Calu3 (cell line): ENCODE results near the gene ZNF213. TPM values are rescaled to one million over a fixed set of nuclear protein-coding genes. Genes with fewer than 3 reads are reported as not detected.
"Not testable (repeated sequence)": the region's sequence is repeated elsewhere in the genome, so short reads cannot be mapped to it uniquely, and the experiment has no call there.

Experiments
- BruUV-seq: library from RNA; stranded (reverse); fragments of 400-500 nt; replicated peaks from 2 replicates; lab custom pipeline; 2021; lab: Mats Ljungman, UMichigan
- CTCF ChIA-PET: fragments of 300-600 bp; sonication (Branson Sonifier 250); formaldehyde crosslinking; loops from one replicate; lab custom pipeline; 2022; ENCODE audit warnings: antibody characterized with exemption; lab: Charles Lee
- DNase-seq: peaks from one replicate; pipeline ENCODE4 v3.0.0; 2022
- H3K27ac Mint-ChIP-seq: one replicate; pipeline ENCODE4 v1.8.0; 2022; ENCODE audit warnings: mixed read lengths; ENCODE audit not compliant: unreplicated experiment
- H3K27me3 Mint-ChIP-seq: one replicate; pipeline ENCODE4 v1.8.0; 2022; ENCODE audit warnings: mixed read lengths; ENCODE audit not compliant: unreplicated experiment
- H3K36me3 Mint-ChIP-seq: one replicate; pipeline ENCODE4 v1.8.0; 2022; ENCODE audit warnings: mild to moderate bottlenecking, moderate library complexity, mixed read lengths; ENCODE audit not compliant: insufficient read depth, unreplicated experiment
- H3K4me1 Mint-ChIP-seq: one replicate; pipeline ENCODE4 v1.8.0; 2022; ENCODE audit warnings: mild to moderate bottlenecking, low read depth, mixed read lengths; ENCODE audit not compliant: unreplicated experiment
- H3K4me3 Mint-ChIP-seq: one replicate; pipeline ENCODE4 v1.8.0; 2022; ENCODE audit warnings: mild to moderate bottlenecking, low read depth, moderate library complexity, mixed read lengths; ENCODE audit not compliant: unreplicated experiment
- H3K9me3 Mint-ChIP-seq: one replicate; pipeline ENCODE4 v1.8.0; 2022; ENCODE audit warnings: low read depth, mixed read lengths; ENCODE audit not compliant: unreplicated experiment
- intact Hi-C: fragments of 100-400 bp; cut with micrococcal nuclease; formaldehyde crosslinking; loops from one replicate; pipeline ENCODE4 v1.10.0; 2022; ENCODE audit not compliant: unreplicated experiment
- total RNA-seq: library from RNA; stranded (reverse); gene quantifications from 2 replicates; pipeline ENCODE4 v1.2.3, GENCODE V29; 2022
- TF ChIP-seq, protein P1 (sequence below): fragments of 200-600 bp; IDR thresholded peaks from one replicate; pipeline ENCODE4 v1.8.0; 2022; ENCODE audit warnings: antibody characterized with exemption; ENCODE audit not compliant: unreplicated experiment

The ZNF213 gene
- total RNA-seq, 1 experiment from 2014 or later: 11.8 TPM

DNA sequence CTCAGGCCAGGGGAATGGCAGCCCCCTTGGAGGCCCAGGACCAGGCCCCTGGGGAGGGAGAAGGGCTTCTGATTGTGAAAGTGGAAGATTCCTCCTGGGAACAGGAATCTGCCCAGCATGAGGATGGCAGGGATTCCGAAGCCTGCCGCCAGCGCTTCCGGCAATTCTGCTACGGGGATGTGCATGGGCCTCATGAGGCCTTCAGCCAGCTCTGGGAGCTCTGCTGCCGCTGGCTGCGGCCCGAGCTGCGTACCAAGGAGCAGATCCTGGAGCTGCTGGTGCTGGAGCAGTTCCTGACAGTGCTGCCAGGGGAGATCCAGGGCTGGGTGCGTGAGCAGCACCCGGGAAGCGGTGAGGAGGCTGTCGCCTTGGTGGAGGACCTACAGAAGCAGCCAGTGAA, 2.4 kb downstream of the ZNF213 start:
- CTCF ChIA-PET: interaction anchor here (0.6 to 1.0 kb wide), 2 partner anchors 11 to 15 kb away, joined by 3 to 6 read pairs; no protein-coding TSS in a partner anchor
- Mint-ChIP-seq H3K27ac (no peak overlapping the region), H3K27me3 (no peaks in the 10 kb centered on the region), H3K4me1 (peaks cover 8% of the 10 kb centered on the region), H3K9me3 (no peaks in the 10 kb centered on the region), H3K36me3 (peaks cover 43% of the 10 kb centered on the region), H3K4me3 (no peak overlapping the region)
- TF ChIP-seq, protein P1, sequence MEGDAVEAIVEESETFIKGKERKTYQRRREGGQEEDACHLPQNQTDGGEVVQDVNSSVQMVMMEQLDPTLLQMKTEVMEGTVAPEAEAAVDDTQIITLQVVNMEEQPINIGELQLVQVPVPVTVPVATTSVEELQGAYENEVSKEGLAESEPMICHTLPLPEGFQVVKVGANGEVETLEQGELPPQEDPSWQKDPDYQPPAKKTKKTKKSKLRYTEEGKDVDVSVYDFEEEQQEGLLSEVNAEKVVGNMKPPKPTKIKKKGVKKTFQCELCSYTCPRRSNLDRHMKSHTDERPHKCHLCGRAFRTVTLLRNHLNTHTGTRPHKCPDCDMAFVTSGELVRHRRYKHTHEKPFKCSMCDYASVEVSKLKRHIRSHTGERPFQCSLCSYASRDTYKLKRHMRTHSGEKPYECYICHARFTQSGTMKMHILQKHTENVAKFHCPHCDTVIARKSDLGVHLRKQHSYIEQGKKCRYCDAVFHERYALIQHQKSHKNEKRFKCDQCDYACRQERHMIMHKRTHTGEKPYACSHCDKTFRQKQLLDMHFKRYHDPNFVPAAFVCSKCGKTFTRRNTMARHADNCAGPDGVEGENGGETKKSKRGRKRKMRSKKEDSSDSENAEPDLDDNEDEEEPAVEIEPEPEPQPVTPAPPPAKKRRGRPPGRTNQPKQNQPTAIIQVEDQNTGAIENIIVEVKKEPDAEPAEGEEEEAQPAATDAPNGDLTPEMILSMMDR: no peak
- intact Hi-C loops: no loop called here
- DNase-seq: no peak
- no TSS peak for BruUV-seq

DNA sequence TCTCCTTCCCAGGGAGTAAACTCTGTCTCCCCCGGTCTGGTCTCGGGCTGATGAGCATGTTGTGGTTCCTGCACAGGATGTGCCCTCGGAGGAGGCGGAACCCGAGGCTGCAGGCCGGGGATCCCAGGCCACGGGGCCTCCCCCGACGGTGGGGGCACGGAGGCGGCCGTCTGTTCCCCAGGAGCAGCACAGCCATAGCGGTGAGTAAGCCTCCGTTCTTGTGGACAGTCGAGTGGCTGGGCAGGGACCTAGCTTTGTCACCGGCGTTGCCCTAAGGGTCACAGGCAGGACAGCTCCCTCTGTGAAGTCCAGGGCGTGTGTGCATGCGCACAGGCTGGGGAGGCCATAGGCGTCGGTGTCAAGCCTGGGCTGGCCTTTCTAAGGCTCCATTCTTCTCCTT, 3.5 kb downstream of the ZNF213 start:
- Mint-ChIP-seq H3K27me3 (peaks cover 1% of the 10 kb centered on the region), H3K4me3 (no peak overlapping the region), H3K4me1 (peaks cover 8% of the 10 kb centered on the region), H3K27ac (no peak overlapping the region), H3K36me3 (peaks cover 41% of the 10 kb centered on the region), H3K9me3 (no peaks in the 10 kb centered on the region)
- DNase-seq: no peak
- TF ChIP-seq, protein P1: no peak
- BruUV-seq: no TSS peak
- CTCF ChIA-PET: no interaction called here
- intact Hi-C loops: no loop called here

DNA sequence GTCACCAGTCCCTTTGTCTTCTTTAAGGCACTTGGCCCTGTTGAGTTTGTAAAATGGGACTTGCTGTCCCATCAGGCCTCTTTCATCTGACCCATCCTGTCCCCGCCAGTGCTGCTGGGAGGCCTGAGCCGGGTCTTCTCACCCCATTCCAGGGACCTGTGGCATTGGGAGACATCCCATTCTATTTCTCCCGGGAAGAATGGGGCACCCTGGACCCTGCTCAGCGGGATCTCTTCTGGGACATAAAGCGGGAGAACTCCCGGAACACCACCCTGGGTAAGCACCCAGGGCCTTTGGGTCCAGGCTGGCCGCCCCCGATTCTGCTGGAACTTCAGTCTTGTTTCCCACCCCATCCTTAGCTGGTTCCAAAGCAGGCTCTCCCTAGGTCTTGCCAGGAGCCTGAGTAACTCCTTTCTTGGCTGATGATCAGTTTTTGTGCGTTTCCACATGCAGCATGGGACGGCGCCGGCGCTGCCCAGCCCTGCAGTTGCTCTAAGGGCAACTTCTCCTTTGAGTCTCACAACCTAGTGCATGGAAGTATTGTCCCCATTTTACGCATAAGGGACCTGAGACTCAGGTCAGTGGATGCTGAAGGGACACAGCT, 4.1 kb downstream of the ZNF213 start:
- Mint-ChIP-seq H3K36me3 (peaks cover 37% of the 10 kb centered on the region), H3K27ac (no peak overlapping the region), H3K4me3 (no peak overlapping the region), H3K27me3 (peaks cover 7% of the 10 kb centered on the region), H3K9me3 (no peaks in the 10 kb centered on the region), H3K4me1 (peaks cover 8% of the 10 kb centered on the region)
- no peak for DNase-seq
- CTCF ChIA-PET: interaction anchor here (2.2 kb wide), 1 partner anchor 11 kb away, joined by 5 read pairs; no protein-coding TSS in a partner anchor
- TF ChIP-seq, protein P1: no peak
- intact Hi-C loops: no loop called here
- no TSS peak for BruUV-seq

DNA sequence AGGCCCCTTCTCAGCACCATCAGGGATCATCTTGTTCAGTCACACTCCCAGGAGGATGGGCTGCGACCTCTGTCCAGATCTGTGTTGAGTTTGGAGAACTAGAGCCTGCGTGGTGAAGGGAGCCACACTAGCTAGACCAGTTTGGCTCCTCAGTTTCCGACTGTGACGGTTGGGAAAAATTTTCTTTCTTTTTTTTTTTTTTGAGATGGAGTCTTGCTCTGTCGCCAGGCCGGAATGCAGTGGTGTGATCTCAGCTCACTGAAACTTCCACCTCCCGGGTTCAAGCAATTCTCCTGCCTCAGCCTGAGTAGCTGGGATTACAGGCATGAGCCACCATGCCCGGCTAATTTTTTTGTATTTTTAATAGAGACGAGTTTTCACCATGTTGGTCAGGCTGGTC, 4.7 kb downstream of the ZNF213 start:
- H3K27ac Mint-ChIP-seq, BruUV-seq: not testable (repeated sequence)

More for the DNA sequence above, 4.7 kb downstream of the ZNF213 start:
- DNase-seq, H3K4me1 Mint-ChIP-seq, H3K4me3 Mint-ChIP-seq, H3K9me3 Mint-ChIP-seq, intact Hi-C loops: not testable (repeated sequence)
- Mint-ChIP-seq H3K27me3 (peaks cover 14% of the 10 kb centered on the region), H3K36me3 (peaks cover 30% of the 10 kb centered on the region)
- CTCF ChIA-PET: interaction anchor here (2.2 kb wide), 1 partner anchor 10 kb away, joined by 5 read pairs; no protein-coding TSS in a partner anchor
